ENCODE measurements around the gene KRTAP10-9.
A peak's percentile ranks its signal among the peaks of the same experiment; 100 is the strongest.
"Not testable (repeated sequence)": the region's sequence is repeated elsewhere in the genome, so short reads cannot be mapped to it uniquely, and the experiment has no call there.

Gene KRTAP10-9

DNA sequence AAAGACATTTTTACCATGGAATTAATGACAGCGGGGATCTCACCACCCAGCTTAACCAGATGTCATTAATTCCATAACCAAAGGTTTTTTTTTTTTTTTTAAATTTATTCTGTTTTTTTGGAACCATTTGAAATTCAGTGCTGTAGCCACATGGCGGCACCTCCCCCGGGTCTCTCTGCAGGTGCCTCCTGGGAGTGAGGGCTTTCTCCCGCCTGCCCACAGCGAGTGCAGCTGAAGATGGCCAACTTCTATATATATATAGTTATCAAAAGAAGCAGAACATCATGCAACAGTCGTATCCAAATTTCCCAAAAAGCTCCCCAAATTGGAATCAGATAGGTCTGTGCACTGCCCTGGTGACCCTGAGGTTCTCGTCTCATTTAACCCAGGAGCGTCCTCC, 11.4 kb upstream of the KRTAP10-9 start:
- DNase-seq (no peak), ATAC-seq (replicated peaks) (no peak)
- peaks cover 17 to 24% of the 10 kb centered on the region in 2 donors for H3K27me3 Mint-ChIP-seq
- H3K4me3 Mint-ChIP-seq, result no peak overlapping the region
- H3K9me3 Mint-ChIP-seq, result peaks cover 20 to 23% of the 10 kb centered on the region in 2 donors
- H3K36me3 Mint-ChIP-seq, result peaks cover 3 to 23% of the 10 kb centered on the region in 2 donors
- peaks cover 10 to 11% of the 10 kb centered on the region in 2 donors for H3K4me1 Mint-ChIP-seq
- no peak overlapping the region for H3K27ac Mint-ChIP-seq

DNA sequence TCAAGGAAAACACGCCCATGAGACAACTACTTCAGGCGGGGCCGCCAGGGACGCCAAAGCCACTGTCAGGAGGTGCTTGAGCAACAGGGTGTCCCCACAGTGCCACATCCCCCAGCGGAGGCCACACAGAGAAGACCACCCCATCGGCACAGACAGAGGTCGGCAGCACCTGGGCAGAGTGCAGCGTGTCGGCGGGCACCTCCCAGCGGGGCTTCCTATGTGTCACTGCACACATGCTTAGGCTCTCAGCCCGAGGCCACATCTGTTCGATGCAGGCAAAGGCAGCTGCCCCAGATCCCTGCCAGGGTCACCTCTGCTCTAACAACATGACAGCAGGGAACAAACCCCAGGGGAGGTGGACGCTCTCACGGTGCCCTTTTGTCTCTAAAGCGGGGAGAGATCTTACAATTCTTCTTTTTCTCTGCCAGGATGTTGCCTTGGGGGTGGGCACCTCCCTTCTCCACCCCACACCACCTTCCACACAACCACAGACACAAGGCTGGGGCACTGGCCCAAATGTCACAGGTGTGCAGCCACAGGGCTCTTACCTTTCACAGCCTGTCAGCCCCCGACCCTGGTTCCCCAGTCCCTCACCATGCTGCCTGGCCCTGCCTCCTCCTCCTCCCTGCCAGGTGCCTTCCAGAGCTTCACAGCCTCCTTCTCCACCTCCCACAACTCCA, 10.8 kb upstream of the KRTAP10-9 start:
- H3K36me3 Mint-ChIP-seq, result peaks cover 4 to 27% of the 10 kb centered on the region in 2 donors
- H3K4me3 Mint-ChIP-seq, result no peak overlapping the region
- peaks cover 10 to 11% of the 10 kb centered on the region in 2 donors for H3K4me1 Mint-ChIP-seq
- H3K9me3 Mint-ChIP-seq, result peaks cover 17 to 28% of the 10 kb centered on the region in 2 donors
- no peak overlapping the region for H3K27ac Mint-ChIP-seq
- no peak for DNase-seq
- no peak for ATAC-seq (replicated peaks)
- peaks cover 17 to 24% of the 10 kb centered on the region in 2 donors for H3K27me3 Mint-ChIP-seq

DNA sequence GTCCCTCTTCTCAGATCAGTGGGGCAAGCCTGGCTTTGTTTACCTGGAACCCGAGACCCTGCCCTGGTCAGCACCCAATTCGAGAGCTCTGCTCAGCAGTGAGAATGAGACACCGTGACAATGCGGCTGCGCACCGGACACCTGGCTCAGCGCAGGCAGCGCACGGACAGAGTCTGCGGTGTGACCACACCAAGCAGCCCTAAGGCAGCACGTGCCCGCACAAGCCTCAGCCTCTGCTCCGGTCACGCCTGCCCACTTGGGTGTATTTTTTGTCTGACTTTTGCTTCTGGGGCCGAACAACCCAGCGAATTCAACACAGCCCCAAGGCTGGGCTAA, 10.3 kb upstream of the KRTAP10-9 start:
- ATAC-seq (replicated peaks), result no peak

GRCh38 chr21:44617071-44617501, 9.8 kb upstream of the KRTAP10-9 start:
- H3K36me3 Mint-ChIP-seq, result peaks cover 1 to 23% of the 10 kb centered on the region in 2 donors
- peaks cover 17 to 24% of the 10 kb centered on the region in 2 donors for H3K27me3 Mint-ChIP-seq
- H3K4me1 Mint-ChIP-seq, result peaks cover 10 to 11% of the 10 kb centered on the region in 2 donors
- no peak overlapping the region for H3K27ac Mint-ChIP-seq
- no peak for DNase-seq
- no peak for ATAC-seq (replicated peaks)
- no peak overlapping the region for H3K4me3 Mint-ChIP-seq
- peaks cover 12 to 22% of the 10 kb centered on the region in 2 donors for H3K9me3 Mint-ChIP-seq

More for the DNA sequence above, 10.3 kb upstream of the KRTAP10-9 start:
- peaks cover 14 to 23% of the 10 kb centered on the region in 2 donors for H3K9me3 Mint-ChIP-seq
- H3K27me3 Mint-ChIP-seq, result peaks cover 17 to 24% of the 10 kb centered on the region in 2 donors
- H3K4me1 Mint-ChIP-seq, result peaks cover 10 to 11% of the 10 kb centered on the region in 2 donors
- no peak overlapping the region for H3K27ac Mint-ChIP-seq
- no peak overlapping the region for H3K4me3 Mint-ChIP-seq
- no peak for DNase-seq
- H3K36me3 Mint-ChIP-seq, result peaks cover 1 to 23% of the 10 kb centered on the region in 2 donors

DNA sequence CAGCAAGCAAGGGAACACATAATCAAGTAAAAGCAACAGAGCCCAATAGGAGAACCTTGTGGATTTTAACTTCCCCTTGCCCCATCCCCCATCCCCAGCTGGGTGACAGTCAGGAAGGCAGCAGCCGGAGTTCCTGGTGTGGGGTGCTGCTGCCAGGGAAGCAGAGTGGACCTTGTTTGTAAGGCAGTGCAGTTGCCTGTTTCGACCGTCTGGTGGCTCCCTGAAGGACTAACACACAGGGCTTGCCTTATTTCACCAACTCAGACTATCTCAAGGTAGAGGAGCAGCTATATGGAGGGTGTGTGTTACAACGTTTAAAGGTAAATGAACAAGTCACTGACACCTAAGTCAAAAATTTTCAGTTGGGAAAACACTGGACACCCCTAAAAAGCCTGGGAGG, 8.4 kb upstream of the KRTAP10-9 start:
- Mint-ChIP-seq H3K4me1 (peaks cover 10 to 11% of the 10 kb centered on the region in 2 donors), H3K36me3 (peaks cover 3 to 21% of the 10 kb centered on the region in 2 donors), H3K4me3 (no peak overlapping the region), H3K27me3 (peaks cover 9 to 16% of the 10 kb centered on the region in 2 donors), H3K27ac (peak overlapping the region; percentile 48), H3K9me3 (peaks cover 18 to 35% of the 10 kb centered on the region in 2 donors)
- peak; percentile 55 to 66 for ATAC-seq (replicated peaks)
- no peak for DNase-seq

- DNase-seq (no peak), ATAC-seq (replicated peaks) (peak; percentile 64 to 71)
- H3K27ac Mint-ChIP-seq, result peak overlapping the region; percentile 48
- peaks cover 13 to 18% of the 10 kb centered on the region in 2 donors for H3K27me3 Mint-ChIP-seq
- H3K4me3 Mint-ChIP-seq, result no peak overlapping the region
- H3K4me1 Mint-ChIP-seq, result peaks cover 10 to 11% of the 10 kb centered on the region in 2 donors
- H3K36me3 Mint-ChIP-seq, result peaks cover 4 to 23% of the 10 kb centered on the region in 2 donors
- peaks cover 21 to 39% of the 10 kb centered on the region in 2 donors for H3K9me3 Mint-ChIP-seq
These were observed 8.0 kb upstream of the KRTAP10-9 start for GRCh38 chr21:44618909-44619308.

- Mint-ChIP-seq H3K27ac (no peak overlapping the region), H3K36me3 (peaks cover 6 to 31% of the 10 kb centered on the region in 2 donors), H3K27me3 (peaks cover 17 to 19% of the 10 kb centered on the region in 2 donors), H3K4me3 (no peak overlapping the region), H3K4me1 (peaks cover 10 to 11% of the 10 kb centered on the region in 2 donors), H3K9me3 (peaks cover 27 to 49% of the 10 kb centered on the region in 2 donors)
- ATAC-seq (replicated peaks) (no peak), DNase-seq (no peak)
These were observed 7.0 kb upstream of the KRTAP10-9 start for GRCh38 chr21:44619886-44620285.

GRCh38 chr21:44623575-44623974, 3.3 kb upstream of the KRTAP10-9 start:
- peaks cover 6 to 7% of the 10 kb centered on the region in 2 donors for H3K4me1 Mint-ChIP-seq
- H3K4me3 Mint-ChIP-seq, result no peak overlapping the region
- peaks cover 24 to 28% of the 10 kb centered on the region in 2 donors for H3K27me3 Mint-ChIP-seq
- H3K27ac Mint-ChIP-seq, result no peak overlapping the region
- peaks cover 6 to 33% of the 10 kb centered on the region in 2 donors for H3K36me3 Mint-ChIP-seq
- ATAC-seq (replicated peaks) (no peak), DNase-seq (no peak)
- peaks cover 27 to 49% of the 10 kb centered on the region in 2 donors for H3K9me3 Mint-ChIP-seq

GRCh38 chr21:44625756-44626155, 1.1 kb upstream of the KRTAP10-9 start:
- peaks cover 27 to 36% of the 10 kb centered on the region in 2 donors for H3K9me3 Mint-ChIP-seq
- H3K4me3 Mint-ChIP-seq, result no peak overlapping the region
- peaks cover 24 to 28% of the 10 kb centered on the region in 2 donors for H3K27me3 Mint-ChIP-seq
- no peak for ATAC-seq (replicated peaks)
- no peak for DNase-seq
- H3K36me3 Mint-ChIP-seq, result peaks cover 5 to 20% of the 10 kb centered on the region in 2 donors
- peaks cover 6 to 11% of the 10 kb centered on the region in 2 donors for H3K4me1 Mint-ChIP-seq
- no peak overlapping the region for H3K27ac Mint-ChIP-seq

DNA sequence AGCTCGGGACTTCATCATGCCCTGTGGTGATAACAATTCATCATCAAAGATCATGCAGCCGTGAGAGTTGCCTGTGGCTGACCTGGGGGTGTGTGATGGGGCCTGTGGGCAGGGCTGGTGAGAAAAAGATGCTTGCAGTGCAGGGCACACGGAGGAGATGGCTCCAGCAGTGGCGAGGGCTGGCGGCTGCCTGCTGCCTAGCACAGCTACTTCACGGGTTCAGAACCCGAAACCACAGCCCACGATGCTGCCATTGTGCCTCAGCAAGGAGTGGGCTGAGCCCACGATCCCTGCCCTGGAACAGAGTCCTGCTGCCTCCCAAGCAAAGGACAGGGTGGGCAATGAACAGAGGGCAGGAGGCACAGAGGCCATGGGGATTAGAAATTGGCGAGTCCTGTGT, 631 bp upstream of the KRTAP10-9 start:
- DNase-seq, result no peak
- H3K27me3 Mint-ChIP-seq, result peaks cover 24 to 28% of the 10 kb centered on the region in 2 donors
- peaks cover 31 to 39% of the 10 kb centered on the region in 2 donors for H3K9me3 Mint-ChIP-seq
- H3K4me3 Mint-ChIP-seq, result no peak overlapping the region
- ATAC-seq (replicated peaks), result no peak
- H3K36me3 Mint-ChIP-seq, result peaks cover 5 to 24% of the 10 kb centered on the region in 2 donors
- no peak overlapping the region for H3K27ac Mint-ChIP-seq
- peaks cover 6 to 11% of the 10 kb centered on the region in 2 donors for H3K4me1 Mint-ChIP-seq

GRCh38 chr21:44627181-44627822, 409 bp downstream of the KRTAP10-9 start:
- not testable (repeated sequence) for H3K4me3 Mint-ChIP-seq; DNase-seq; ATAC-seq (replicated peaks); H3K27ac Mint-ChIP-seq
- Mint-ChIP-seq H3K27me3 (peaks cover 24 to 31% of the 10 kb centered on the region in 2 donors), H3K9me3 (peaks cover 37 to 47% of the 10 kb centered on the region in 2 donors), H3K36me3 (peaks cover 7 to 29% of the 10 kb centered on the region in 2 donors), H3K4me1 (peaks cover 6 to 11% of the 10 kb centered on the region in 2 donors)

DNA sequence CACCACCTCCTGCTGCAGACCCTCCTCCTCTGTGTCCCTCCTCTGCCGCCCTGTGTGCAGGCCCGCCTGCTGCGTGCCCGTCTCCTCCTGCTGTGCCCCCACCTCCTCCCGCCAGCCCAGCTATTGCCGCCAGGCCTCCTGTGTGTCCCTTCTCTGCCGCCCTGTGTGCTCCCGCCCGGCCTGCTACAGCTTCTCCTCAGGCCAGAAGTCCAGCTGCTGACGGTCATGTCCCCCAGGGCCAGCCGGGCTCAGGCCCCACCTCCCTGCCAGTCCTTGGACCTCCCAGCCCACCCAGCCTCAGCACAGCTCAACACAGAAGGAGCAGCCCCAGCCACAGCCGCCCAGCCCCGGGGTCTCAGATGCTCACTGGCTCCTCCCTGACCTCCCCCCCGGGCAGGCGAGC, 939 bp downstream of the KRTAP10-9 start:
- not testable (repeated sequence) for H3K27ac Mint-ChIP-seq; ATAC-seq (replicated peaks); H3K4me3 Mint-ChIP-seq; DNase-seq
- Mint-ChIP-seq H3K36me3 (peaks cover 7 to 29% of the 10 kb centered on the region in 2 donors), H3K4me1 (peaks cover 6 to 11% of the 10 kb centered on the region in 2 donors), H3K9me3 (peaks cover 36 to 44% of the 10 kb centered on the region in 2 donors), H3K27me3 (peaks cover 24 to 31% of the 10 kb centered on the region in 2 donors)

DNA sequence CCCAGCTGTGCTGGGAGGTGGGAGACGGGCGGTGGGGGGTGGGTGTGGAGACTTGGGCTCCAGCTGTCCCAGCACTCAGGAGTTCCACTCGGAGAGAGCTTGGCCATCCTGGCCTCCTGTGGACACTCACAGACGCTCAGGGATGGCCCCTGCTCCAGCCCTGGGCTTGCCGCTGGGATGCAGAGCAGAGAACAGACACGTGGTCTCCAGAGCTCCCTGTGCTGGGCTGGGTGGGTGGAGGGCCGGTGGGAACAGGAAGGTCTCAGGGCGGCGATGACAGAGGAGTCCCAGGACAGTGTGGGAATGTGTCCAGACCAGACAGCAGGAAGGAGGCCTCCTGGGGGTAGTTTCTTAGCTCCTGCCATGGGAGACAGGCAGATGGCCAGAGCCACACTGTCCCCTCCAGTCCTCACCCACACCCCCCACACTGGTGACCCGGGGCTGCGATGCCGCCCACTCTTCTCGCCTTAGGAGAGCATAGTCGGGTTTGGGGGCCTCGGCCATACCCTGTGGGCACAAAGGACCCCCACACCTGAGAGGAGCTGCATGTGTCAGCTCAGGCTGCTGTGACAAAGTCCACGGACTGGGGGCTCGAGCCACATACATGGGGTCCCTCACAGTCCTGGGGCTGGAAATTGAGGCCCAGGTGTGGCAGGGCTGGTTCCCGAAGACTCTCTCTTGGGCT, 2.0 kb downstream of the KRTAP10-9 start:
- Mint-ChIP-seq H3K27ac (no peak overlapping the region), H3K4me1 (peaks cover 6 to 11% of the 10 kb centered on the region in 2 donors), H3K36me3 (peaks cover 5 to 25% of the 10 kb centered on the region in 2 donors), H3K4me3 (no peak overlapping the region), H3K9me3 (peaks cover 32 to 35% of the 10 kb centered on the region in 2 donors), H3K27me3 (peaks cover 17 to 26% of the 10 kb centered on the region in 2 donors)
- ATAC-seq (replicated peaks), result no peak
- no peak for DNase-seq

- no peak overlapping the region for H3K27ac Mint-ChIP-seq
- H3K4me1 Mint-ChIP-seq, result peaks cover 6 to 11% of the 10 kb centered on the region in 2 donors
- ATAC-seq (replicated peaks) (no peak), DNase-seq (no peak)
- peaks cover 13 to 19% of the 10 kb centered on the region in 2 donors for H3K27me3 Mint-ChIP-seq
- no peak overlapping the region for H3K4me3 Mint-ChIP-seq
- H3K9me3 Mint-ChIP-seq, result peaks cover 24 to 25% of the 10 kb centered on the region in 2 donors
- H3K36me3 Mint-ChIP-seq, result peaks cover 2 to 15% of the 10 kb centered on the region in 2 donors
These were observed 3.5 kb downstream of the KRTAP10-9 start for GRCh38 chr21:44630440-44630839.
